H1 (cell line): ENCODE results near the gene CENPVL1. TPM values are rescaled to one million over a fixed set of nuclear protein-coding genes. Genes with fewer than 3 reads are reported as not detected.

Experiments used
- CTCF ChIA-PET: fragments of 300-600 bp; sonication (Branson Sonifier 250); formaldehyde crosslinking; loops from one replicate; lab custom pipeline; 2021; ENCODE audit not compliant: partially characterized antibody; lab: Charles Lee
- POLR2A ChIA-PET: fragments of 300-600 bp; sonication (Branson Sonifier 250); formaldehyde crosslinking; loops from one replicate; lab custom pipeline; 2021; ENCODE audit warnings: inconsistent platforms; ENCODE audit not compliant: partially characterized antibody; lab: Charles Lee
- DNase-seq, 2 experiments: peaks; one replicate each; pipeline versions ENCODE4 v3.0.0 to v3.0.0-alpha.2; 2010 to 2022; ENCODE audit warnings: low spot score in 2 of 2, low read depth in 1 of 2, mixed read lengths in 1 of 2
- FAIRE-seq: peaks from 2 replicates; lab custom pipeline; 2011; peaks lifted over from hg19 to GRCh38; lab: Jason Lieb, UNC
- H2AFZ ChIP-seq: 2 replicates; pipeline ENCODE4 v1.8.1; 2012; ENCODE audit warnings: low read length, inconsistent platforms
- H2AK5ac ChIP-seq: 2 replicates; pipeline ENCODE4 v1.6.1; 2013; ENCODE audit warnings: low read depth, low read length
- H2BK120ac ChIP-seq: replicated peaks from 2 replicates; pipeline ENCODE3; 2013; ENCODE audit warnings: low read depth, low read length, inconsistent platforms
- H2BK12ac ChIP-seq: 2 replicates; pipeline ENCODE4 v1.6.1; 2013; ENCODE audit warnings: low read depth, low read length
- H2BK15ac ChIP-seq: 2 replicates; pipeline ENCODE4 v1.6.1; 2013; ENCODE audit warnings: low read length
- H2BK20ac ChIP-seq: 2 replicates; pipeline ENCODE4 v1.6.1; 2013; ENCODE audit warnings: low read length
- H2BK5ac ChIP-seq: 2 replicates; pipeline ENCODE4 v1.6.1; 2013; ENCODE audit warnings: low read depth, low read length
- H3K14ac ChIP-seq: 2 replicates; pipeline ENCODE4 v1.6.1; 2013; ENCODE audit warnings: inconsistent platforms; ENCODE audit not compliant: insufficient read length
- H3K18ac ChIP-seq: 2 replicates; pipeline ENCODE4 v1.6.1; 2013; ENCODE audit warnings: low read length; ENCODE audit errors: extremely low read depth
- H3K23ac ChIP-seq: 2 replicates; pipeline ENCODE4 v1.6.1; 2013; ENCODE audit warnings: inconsistent platforms; ENCODE audit not compliant: insufficient read length
- H3K23me2 ChIP-seq: 2 replicates; pipeline ENCODE4 v1.6.1; 2013; ENCODE audit warnings: low read depth, low read length
- H3K27ac ChIP-seq: 2 replicates; pipeline ENCODE4 v1.6.1; 2011; ENCODE audit warnings: low read depth, low read length, inconsistent platforms
- H3K27me3 ChIP-seq, 4 experiments: replicated peaks in 1 of 4; 1 replicate in 1 of 4; 2 replicates in 3 of 4; pipeline versions ENCODE4 v1.6.1 to v1.8.1; 2011 to 2013; ENCODE audit warnings: low read length in 3 of 4, mild to moderate bottlenecking in 3 of 4, inconsistent platforms in 2 of 4, mixed read lengths in 2 of 4, moderate library complexity in 1 of 4; ENCODE audit not compliant: control insufficient read depth in 3 of 4, insufficient read depth in 3 of 4; ENCODE audit errors: extremely low read depth in 1 of 4
- H3K36me3 ChIP-seq, 4 experiments: 2 replicates each; pipeline versions ENCODE4 v1.6.1 to v1.8.1; 2011 to 2013; ENCODE audit warnings: mild to moderate bottlenecking in 4 of 4, low read length in 3 of 4, moderate library complexity in 2 of 4, control low read depth in 1 of 4, inconsistent platforms in 1 of 4; ENCODE audit not compliant: insufficient read depth in 4 of 4, control insufficient read depth in 2 of 4
- H3K4ac ChIP-seq: replicated peaks from 2 replicates; pipeline ENCODE3; 2013; ENCODE audit warnings: low read length, low read depth, mixed read lengths, inconsistent platforms; ENCODE audit not compliant: insufficient read length
- H3K4me1 ChIP-seq, 4 experiments: replicated peaks in 1 of 4; 1 replicate in 1 of 4; 2 replicates in 3 of 4; pipeline versions ENCODE4 v1.6.1 to v1.8.1; 2011 to 2013; ENCODE audit warnings: low read length in 3 of 4, inconsistent platforms in 2 of 4, mixed read lengths in 1 of 4; ENCODE audit not compliant: insufficient read depth in 4 of 4, control insufficient read depth in 3 of 4
- H3K4me2 ChIP-seq, 2 experiments: 2 replicates each; pipeline versions ENCODE4 v1.6.1 to v1.8.1; 2011 to 2013; ENCODE audit warnings: low read depth in 2 of 2, low read length in 2 of 2, control low read depth in 1 of 2, inconsistent platforms in 1 of 2, mild to moderate bottlenecking in 1 of 2; ENCODE audit not compliant: insufficient read depth in 1 of 2
- H3K4me3 ChIP-seq, 4 experiments: fragments of 200-600, 300-600 bp in 1 of 4; sonication (generic), shearing (Covaris generic), sonication (Bioruptor Twin) in 1 of 4; 2 replicates each; pipeline versions ENCODE4 v1.5.1 to v1.8.1; 2011 to 2016; ENCODE audit warnings: low read length in 4 of 4, low read depth in 3 of 4, control low read depth in 2 of 4, inconsistent platforms in 2 of 4, mild to moderate bottlenecking in 2 of 4, mixed read lengths in 1 of 4, moderate library complexity in 1 of 4; ENCODE audit not compliant: insufficient read depth in 2 of 4; ENCODE audit errors: extremely low read depth in 1 of 4
- H3K56ac ChIP-seq: replicated peaks from 2 replicates; pipeline ENCODE3; 2013; ENCODE audit warnings: low read depth, mild to moderate bottlenecking, mixed read lengths, low read length, inconsistent platforms; ENCODE audit not compliant: insufficient read length
- H3K79me1 ChIP-seq: 2 replicates; pipeline ENCODE4 v1.6.1; 2013; ENCODE audit warnings: low read depth, low read length, control low read depth
- H3K79me2 ChIP-seq, 2 experiments: 2 replicates each; pipeline versions ENCODE4 v1.6.1 to v1.8.1; 2012 to 2013; ENCODE audit warnings: low read length in 2 of 2, mild to moderate bottlenecking in 2 of 2, inconsistent platforms in 1 of 2; ENCODE audit not compliant: insufficient read depth in 2 of 2, control insufficient read depth in 1 of 2
- H3K9ac ChIP-seq, 4 experiments: replicated peaks in 1 of 4; 1 replicate in 1 of 4; 2 replicates in 3 of 4; pipeline versions ENCODE4 v1.6.1 to v1.8.1; 2011 to 2013; ENCODE audit warnings: low read depth in 3 of 4, low read length in 3 of 4, control low read depth in 2 of 4, mild to moderate bottlenecking in 2 of 4, moderate library complexity in 2 of 4, inconsistent platforms in 1 of 4; ENCODE audit errors: extremely low read depth in 1 of 4
- H3K9me3 ChIP-seq, 2 experiments: 2 replicates each; pipeline versions ENCODE4 v1.6.1 to v1.8.1; 2012 to 2013; ENCODE audit warnings: mild to moderate bottlenecking in 2 of 2, moderate library complexity in 2 of 2, control low read depth in 1 of 2, inconsistent platforms in 1 of 2, low read depth in 1 of 2, low read length in 1 of 2, mixed read lengths in 1 of 2; ENCODE audit not compliant: insufficient read depth in 2 of 2
- H4K20me1 ChIP-seq, 2 experiments: replicated peaks in 1 of 2; 2 replicates each; pipeline versions ENCODE3 to v1.8.1; 2011 to 2013; ENCODE audit warnings: inconsistent platforms in 2 of 2, low read length in 2 of 2, mild to moderate bottlenecking in 1 of 2; ENCODE audit not compliant: insufficient read depth in 2 of 2, control insufficient read depth in 1 of 2
- H4K5ac ChIP-seq: 2 replicates; pipeline ENCODE4 v1.6.1; 2013; ENCODE audit warnings: low read length, low read depth, mixed read lengths, inconsistent platforms; ENCODE audit not compliant: insufficient read length
- H4K8ac ChIP-seq: 2 replicates; pipeline ENCODE4 v1.8.0; 2013; ENCODE audit warnings: mild to moderate bottlenecking, moderate library complexity, low read length, inconsistent platforms; ENCODE audit not compliant: insufficient read depth; ENCODE audit errors: extremely low read depth
- H4K91ac ChIP-seq: replicated peaks from 2 replicates; pipeline ENCODE3; 2013; ENCODE audit warnings: low read length, mixed read lengths, inconsistent platforms; ENCODE audit not compliant: insufficient read length
- CEBPB ChIP-seq: IDR thresholded peaks from 2 replicates; pipeline ENCODE4 v1.6.1; 2012; ENCODE audit warnings: low read depth, low read length
- JUND ChIP-seq: IDR thresholded peaks from 2 replicates; pipeline ENCODE4 v1.6.1; 2011; ENCODE audit warnings: mild to moderate bottlenecking, improper control_type of control experiment, low read length
- POU5F1 ChIP-seq: IDR thresholded peaks from 2 replicates; pipeline ENCODE4 v1.6.1; 2011; ENCODE audit warnings: low read depth, mild to moderate bottlenecking, low read length, moderate library complexity
- WGBS, 2 experiments: shearing (Covaris generic) in 1 of 2; methylation state at CpG; one replicate each; pipeline versions ENCODE4 v1.1.6 to v1.1.7; 2013 to 2015; ENCODE audit warnings: low lambda C conversion rate in 2 of 2, mixed read lengths in 2 of 2, inconsistent platforms in 1 of 2, low coverage in 1 of 2, missing lambda C conversion rate in 1 of 2; ENCODE audit not compliant: insufficient replicate concordance in 2 of 2, insufficient coverage in 1 of 2, insufficient read length in 1 of 2; ENCODE audit errors: extremely low coverage in 1 of 2, missing lambda C conversion rate in 1 of 2; 5-methylcytosine and 5-hydroxymethylcytosine counted together
- polyA plus RNA-seq, 7 experiments: library from polyadenylated mRNA; depleted of rRNA in 3 of 7; stranded (reverse) in 5 of 7; unstranded in 2 of 7; fragments of >200 nt in 5 of 7; fragments of 200-250 nt in 2 of 7; gene quantifications; 1 replicate in 5 of 7; 2 replicates in 1 of 7; 4 replicates in 1 of 7; pipeline versions ENCODE4 v1.2.1 to v1.2.3, GENCODE V29; 2011 to 2013; ENCODE audit warnings: missing spikeins in 2 of 7, mixed read lengths in 2 of 7
- total RNA-seq: library from RNA; stranded (reverse); fragmentation: NEBNext Ultra II Directional; extraction: Animal tissue kit (Norgen Biotek cat#: 25700); gene quantifications from 2 replicates; pipeline ENCODE4 v1.2.1, GENCODE V29; 2021

CENPVL1 gene
- total and polyA plus RNA-seq, 2 of the 8 experiments (the other 6 are each of a cell fraction or from before 2014, with no cell fraction given): 3.2 to 8.0 TPM

- Histone ChIP-seq H2BK120ac (no peak overlapping the region), H2BK5ac (no peak overlapping the region), H2AFZ (no peak overlapping the region), H3K4me3 (no peak overlapping the region), H3K23me2 (no peaks in the 10 kb centered on the region), H4K91ac (no peak overlapping the region), H4K20me1 (no peaks in the 10 kb centered on the region), H3K4me2 (no peak overlapping the region), H4K8ac (no peak overlapping the region), H3K27ac (no peak overlapping the region), H2AK5ac (no peak overlapping the region), H3K4ac (no peak overlapping the region), H2BK12ac (no peak overlapping the region), H3K14ac (no peak overlapping the region), H3K4me1 (no peaks in the 10 kb centered on the region), H2BK20ac (no peak overlapping the region), H3K9me3 (no peaks in the 10 kb centered on the region), H3K27me3 (no peaks in the 10 kb centered on the region), H3K79me2 (no peaks in the 10 kb centered on the region), H3K9ac (no peak overlapping the region), H2BK15ac (no peak overlapping the region), H3K18ac (no peak overlapping the region), H3K36me3 (no peaks in the 10 kb centered on the region), H3K23ac (no peak overlapping the region), H4K5ac (no peak overlapping the region), H3K79me1 (no peaks in the 10 kb centered on the region), H3K56ac (no peak overlapping the region)
- DNase-seq (no peak), FAIRE-seq (no peak)
- POLR2A ChIA-PET: no interaction called here
- TF ChIP-seq POU5F1 (no peak), JUND (no peak), CEBPB (no peak)
- CTCF ChIA-PET: no interaction called here
- 93% methylated on average over 3 of the region's 6 CpGs; no CpG with 5 or more reads in 1 of the 2 experiments for WGBS, 2 experiments
Observed at GRCh38 chrX:51694254-51694653, 16.1 kb upstream of the CENPVL1 start.
